Thymus (tissue), 11 donors: ENCODE results near the gene WDR27. TPM values are rescaled to one million over a fixed set of nuclear protein-coding genes. Genes with fewer than 3 reads are reported as not detected.

Experiments
- DNase-seq, 9 donors: peaks; one replicate each; pipeline ENCODE4 v3.0.0-alpha.2; 2013; ENCODE audit warnings: low spot score in 9 of 9, low read depth in 6 of 9, missing footprints in 1 of 9
- H3K27ac ChIP-seq, 2 donors: one replicate each; pipeline ENCODE4 v1.5.1; 2013; ENCODE audit warnings: control low read depth in 1 of 2, low read depth in 1 of 2, low read length in 1 of 2, mild to moderate bottlenecking in 1 of 2, moderate library complexity in 1 of 2
- H3K27me3 ChIP-seq, 2 donors: one replicate each; pipeline ENCODE4 v1.5.1; 2013; ENCODE audit warnings: low read length in 1 of 2; ENCODE audit not compliant: control insufficient read depth in 2 of 2, insufficient read depth in 1 of 2
- H3K36me3 ChIP-seq, 2 donors: one replicate each; pipeline ENCODE4 v1.5.1; 2013; ENCODE audit warnings: low read length in 1 of 2, mild to moderate bottlenecking in 1 of 2, moderate library complexity in 1 of 2; ENCODE audit not compliant: control insufficient read depth in 2 of 2, insufficient read depth in 2 of 2
- H3K4me1 ChIP-seq, 2 donors: one replicate each; pipeline ENCODE4 v1.5.1; 2013; ENCODE audit warnings: low read length in 2 of 2; ENCODE audit not compliant: control insufficient read depth in 2 of 2, insufficient read depth in 2 of 2
- H3K4me3 ChIP-seq, 2 donors: one replicate each; pipeline ENCODE4 v1.5.1; 2013; ENCODE audit warnings: low read length in 2 of 2, control low read depth in 1 of 2, mild to moderate bottlenecking in 1 of 2
- H3K9me3 ChIP-seq, 2 donors: one replicate each; pipeline ENCODE4 v1.5.1; 2013; ENCODE audit warnings: low read length in 1 of 2, mild to moderate bottlenecking in 1 of 2; ENCODE audit not compliant: control insufficient read depth in 2 of 2, insufficient read depth in 1 of 2
- WGBS: extraction: QIAGEN DNeasy Blood & Tissue Kit; methylation state at CpG from one replicate; pipeline ENCODE4 v1.1.7; 2013; 5-methylcytosine and 5-hydroxymethylcytosine counted together
- polyA plus RNA-seq: library from polyadenylated mRNA; stranded (reverse); fragments of 200-250 nt; gene quantifications from one replicate; pipeline ENCODE4 v1.2.3, GENCODE V29; 2013
- total RNA-seq: library from RNA; stranded (reverse); fragments of 120-200 nt; gene quantifications from one replicate; pipeline ENCODE4 v1.2.4, GENCODE V29; 2013
- donor health status: healthy.

Gene WDR27
- total and polyA plus RNA-seq, 2 donors, result 13.9 to 42.0 TPM

GRCh38 chr6:169498916-169499513 lies 202.8 kb downstream of the WDR27 start:
- Histone ChIP-seq H3K9me3 (no peaks in the 10 kb centered on the region), H3K4me3 (no peak overlapping the region), H3K4me1 (no peaks in the 10 kb centered on the region), H3K36me3 (no peaks in the 10 kb centered on the region), H3K27ac (no peak overlapping the region), H3K27me3 (no peaks in the 10 kb centered on the region)
- no peak for DNase-seq
- 96% methylated on average over 15 of the region's 15 CpGs for WGBS

- no peaks in the 10 kb centered on the region for H3K36me3 ChIP-seq
- H3K9me3 ChIP-seq, result no peaks in the 10 kb centered on the region
- no peaks in the 10 kb centered on the region for H3K4me1 ChIP-seq
- H3K27me3 ChIP-seq, result no peaks in the 10 kb centered on the region
- no peak overlapping the region for H3K27ac ChIP-seq
- no peak overlapping the region for H3K4me3 ChIP-seq
- DNase-seq, result no peak
Measured at GRCh38 chr6:169495601-169496000, 206.2 kb downstream of the WDR27 start.

GRCh38 chr6:169494038-169494437 lies 207.8 kb downstream of the WDR27 start:
- WGBS, result 94% methylated on average over 3 of the region's 3 CpGs
- Histone ChIP-seq H3K27me3 (no peaks in the 10 kb centered on the region), H3K36me3 (no peaks in the 10 kb centered on the region), H3K4me3 (no peak overlapping the region), H3K27ac (no peak overlapping the region), H3K4me1 (no peaks in the 10 kb centered on the region), H3K9me3 (no peaks in the 10 kb centered on the region)
- no peak for DNase-seq

DNA sequence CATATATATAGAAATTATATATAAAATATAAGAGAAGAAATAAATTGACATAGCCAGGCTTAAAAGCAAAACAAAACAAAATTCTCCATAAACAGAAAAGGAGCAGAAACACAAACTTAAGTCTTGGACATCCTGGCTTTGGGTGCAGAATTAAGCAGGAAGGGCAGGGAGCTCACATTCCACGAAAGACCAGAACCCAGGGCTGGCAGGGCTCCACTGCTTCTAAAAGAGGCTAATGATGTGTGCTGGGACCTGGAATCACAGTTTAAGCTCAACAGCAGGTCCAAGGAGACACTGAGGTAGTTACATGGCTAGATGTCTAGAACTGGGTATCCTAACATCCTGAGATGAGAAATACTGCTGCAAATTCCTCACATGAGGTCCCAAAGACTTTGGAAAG lies 210.3 kb downstream of the WDR27 start:
- Histone ChIP-seq H3K36me3 (no peaks in the 10 kb centered on the region), H3K9me3 (no peaks in the 10 kb centered on the region), H3K27me3 (no peaks in the 10 kb centered on the region), H3K4me1 (no peaks in the 10 kb centered on the region), H3K4me3 (no peak overlapping the region), H3K27ac (no peak overlapping the region)
- 98% methylated on average over 1 of the region's 1 CpG for WGBS
- DNase-seq, result no peak

GRCh38 chr6:169490830-169491229 lies 211.0 kb downstream of the WDR27 start:
- H3K36me3 ChIP-seq, result no peaks in the 10 kb centered on the region
- no peak for DNase-seq
- no peak overlapping the region for H3K27ac ChIP-seq
- H3K27me3 ChIP-seq, result no peaks in the 10 kb centered on the region
- 94% methylated on average over 5 of the region's 5 CpGs for WGBS
- no peaks in the 10 kb centered on the region for H3K9me3 ChIP-seq
- H3K4me1 ChIP-seq, result no peaks in the 10 kb centered on the region
- H3K4me3 ChIP-seq, result no peak overlapping the region

- Histone ChIP-seq H3K4me3 (no peak overlapping the region), H3K27ac (no peak overlapping the region), H3K27me3 (no peaks in the 10 kb centered on the region), H3K36me3 (no peaks in the 10 kb centered on the region), H3K4me1 (no peaks in the 10 kb centered on the region), H3K9me3 (no peaks in the 10 kb centered on the region)
- DNase-seq, result no peak
- 94% methylated on average over 6 of the region's 6 CpGs for WGBS
Measured at GRCh38 chr6:169490246-169490641, 211.6 kb downstream of the WDR27 start.

DNA sequence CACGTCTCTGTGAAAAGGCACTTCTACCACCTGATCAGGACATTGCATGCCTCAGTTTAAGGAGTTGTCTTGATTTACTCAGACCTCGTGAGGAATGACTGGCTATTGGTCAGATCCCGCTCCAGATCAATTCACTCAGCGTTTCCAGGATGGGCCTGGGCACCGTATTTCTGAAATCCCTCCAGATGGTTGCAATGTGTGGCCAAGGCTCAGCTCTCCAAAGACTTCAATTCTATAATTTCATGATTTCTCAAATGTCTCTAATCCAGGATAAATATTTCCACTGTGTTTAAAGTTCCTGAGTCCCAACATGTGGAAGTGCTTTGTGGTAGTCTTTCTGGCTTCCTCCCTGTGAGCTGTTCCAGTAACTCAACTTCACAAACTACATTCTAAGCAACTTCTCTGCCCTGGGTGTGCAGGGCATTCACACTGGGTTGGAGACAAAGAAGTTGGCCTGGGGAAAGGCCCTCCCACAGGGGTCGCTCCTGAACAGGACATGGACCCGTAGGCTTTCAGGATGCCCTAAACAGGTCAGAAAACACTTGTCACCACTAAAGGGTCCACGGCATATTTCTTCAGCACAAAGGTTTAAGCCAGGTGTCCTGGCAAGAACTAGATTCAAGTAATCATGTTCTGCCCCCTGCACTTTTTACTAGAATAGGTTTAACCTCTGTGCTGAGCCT lies 212.1 kb downstream of the WDR27 start:
- no peaks in the 10 kb centered on the region for H3K4me1 ChIP-seq
- H3K27me3 ChIP-seq, result no peaks in the 10 kb centered on the region
- H3K27ac ChIP-seq, result no peak overlapping the region
- H3K36me3 ChIP-seq, result no peaks in the 10 kb centered on the region
- no peak overlapping the region for H3K4me3 ChIP-seq
- no peaks in the 10 kb centered on the region for H3K9me3 ChIP-seq
- DNase-seq, result no peak
- WGBS, result 98% methylated on average over 8 of the region's 8 CpGs

DNA sequence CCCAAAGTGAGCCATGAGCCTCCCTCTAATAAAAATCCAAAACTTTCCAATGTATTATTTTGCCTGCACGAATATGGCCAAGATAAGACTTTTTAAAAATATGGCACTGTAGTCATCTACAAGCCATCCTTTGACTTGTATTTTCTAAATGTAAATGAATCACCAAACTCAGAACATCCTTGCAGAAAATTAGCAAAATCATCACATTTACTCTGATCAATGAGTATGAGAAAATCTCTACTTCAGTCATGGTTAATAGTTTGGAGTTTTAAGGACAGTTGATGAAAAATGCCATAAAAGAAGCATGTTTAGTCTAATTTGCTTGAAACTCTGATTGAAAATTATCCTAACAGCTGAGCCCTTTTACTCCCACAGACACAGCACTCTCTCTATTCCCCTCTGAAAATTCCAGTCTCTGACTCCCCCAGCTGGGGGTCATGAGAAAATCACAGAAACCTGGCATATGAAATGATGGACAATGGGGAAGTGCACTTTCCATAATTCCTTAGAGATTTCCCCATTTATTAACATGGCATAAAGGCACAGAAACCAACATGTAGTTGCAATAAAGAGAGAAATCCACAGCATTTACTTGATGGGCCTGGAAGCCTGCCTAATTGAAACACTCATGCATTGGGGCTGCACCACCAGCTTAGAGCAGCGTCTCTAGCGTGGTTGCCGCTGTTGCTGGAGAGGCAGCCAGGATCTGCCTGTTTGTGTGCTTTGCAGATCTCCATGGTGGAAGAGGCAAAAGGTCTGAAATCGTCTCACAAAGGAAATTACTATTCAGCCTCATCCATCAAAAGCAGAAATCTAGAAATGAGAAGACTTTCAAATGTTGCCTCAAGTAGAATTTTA lies 214.0 kb downstream of the WDR27 start:
- no peaks in the 10 kb centered on the region for H3K27me3 ChIP-seq
- H3K36me3 ChIP-seq, result no peaks in the 10 kb centered on the region
- no peaks in the 10 kb centered on the region for H3K4me1 ChIP-seq
- H3K27ac ChIP-seq, result no peak overlapping the region
- 96% methylated on average over 5 of the region's 5 CpGs for WGBS
- H3K9me3 ChIP-seq, result no peaks in the 10 kb centered on the region
- no peak overlapping the region for H3K4me3 ChIP-seq
- DNase-seq, result no peak

GRCh38 chr6:169479783-169480495 lies 221.9 kb downstream of the WDR27 start:
- H3K9me3 ChIP-seq, result peaks cover 0 to 14% of the 10 kb centered on the region in 2 donors
- 96% methylated on average over 34 of the region's 34 CpGs for WGBS
- no peak for DNase-seq

More at GRCh38 chr6:169479783-169480495, 221.9 kb downstream of the WDR27 start:
- H3K27ac ChIP-seq, result no peak overlapping the region
- H3K4me3 ChIP-seq, result no peak overlapping the region
- no peaks in the 10 kb centered on the region for H3K27me3 ChIP-seq
- H3K4me1 ChIP-seq, result no peaks in the 10 kb centered on the region
- no peaks in the 10 kb centered on the region for H3K36me3 ChIP-seq
